BE2C (cell line): ENCODE data around the gene SLC35F3.

ENCODE experiments used
- DNase-seq: peaks from one replicate; pipeline ENCODE4 v3.0.0-alpha.2; 2020
- H3K27me3 ChIP-seq: fragments of 250-450 bp; sonication (Bioruptor Pico); 2 replicates; pipeline ENCODE4 v1.5.1; 2020; ENCODE audit warnings: mild to moderate bottlenecking
- H3K36me3 ChIP-seq: fragments of 250-450 bp; sonication (Bioruptor Pico); 2 replicates; pipeline ENCODE4 v1.5.1; 2020; ENCODE audit warnings: mild to moderate bottlenecking
- H3K4me1 ChIP-seq: fragments of 250-450 bp; sonication (Bioruptor Pico); 2 replicates; pipeline ENCODE4 v1.5.1; 2020
- H3K4me3 ChIP-seq: 2 replicates; pipeline ENCODE4 v1.5.1; 2011; ENCODE audit warnings: low read depth, low read length
- H3K9me3 ChIP-seq: fragments of 250-450 bp; sonication (Bioruptor Pico); 2 replicates; pipeline ENCODE4 v1.5.1; 2020
- CTCF ChIP-seq: IDR thresholded peaks from 2 replicates; pipeline ENCODE4 v1.5.1; 2012; ENCODE audit warnings: mild to moderate bottlenecking, low read depth, low read length

Gene SLC35F3

GRCh38 chr1:234214911-234215892, 310.7 kb downstream of the SLC35F3 start:
- Histone ChIP-seq H3K36me3 (no peaks in the 10 kb centered on the region), H3K9me3 (no peaks in the 10 kb centered on the region), H3K4me3 (no peak overlapping the region), H3K27me3 (peaks cover 38% of the 10 kb centered on the region), H3K4me1 (no peaks in the 10 kb centered on the region)
- no peak for TF ChIP-seq CTCF
- DNase-seq: no peak

GRCh38 chr1:234216116-234216703, 311.7 kb downstream of the SLC35F3 start:
- H3K36me3 ChIP-seq: no peaks in the 10 kb centered on the region
- no peak for DNase-seq
- no peaks in the 10 kb centered on the region for H3K9me3 ChIP-seq
- no peak overlapping the region for H3K4me3 ChIP-seq
- H3K27me3 ChIP-seq: peaks cover 38% of the 10 kb centered on the region
- TF ChIP-seq CTCF: no peak
- H3K4me1 ChIP-seq: no peaks in the 10 kb centered on the region

- H3K4me3 ChIP-seq: no peak overlapping the region
- H3K36me3 ChIP-seq: no peaks in the 10 kb centered on the region
- DNase-seq: no peak
- no peaks in the 10 kb centered on the region for H3K4me1 ChIP-seq
- peaks cover 38% of the 10 kb centered on the region for H3K27me3 ChIP-seq
- no peaks in the 10 kb centered on the region for H3K9me3 ChIP-seq
- no peak for TF ChIP-seq CTCF
Observed at GRCh38 chr1:234217316-234217840, 312.9 kb downstream of the SLC35F3 start.

GRCh38 chr1:234218078-234218477, 313.6 kb downstream of the SLC35F3 start:
- H3K4me1 ChIP-seq: no peaks in the 10 kb centered on the region
- no peak for DNase-seq
- no peak overlapping the region for H3K4me3 ChIP-seq
- H3K36me3 ChIP-seq: no peaks in the 10 kb centered on the region
- no peaks in the 10 kb centered on the region for H3K9me3 ChIP-seq
- H3K27me3 ChIP-seq: peaks cover 35% of the 10 kb centered on the region
- TF ChIP-seq CTCF: no peak

- H3K4me1 ChIP-seq: no peaks in the 10 kb centered on the region
- no peak for TF ChIP-seq CTCF
- no peaks in the 10 kb centered on the region for H3K9me3 ChIP-seq
- H3K36me3 ChIP-seq: no peaks in the 10 kb centered on the region
- H3K27me3 ChIP-seq: peaks cover 18% of the 10 kb centered on the region
- no peak for DNase-seq
- no peak overlapping the region for H3K4me3 ChIP-seq
Observed at GRCh38 chr1:234219711-234220110, 315.2 kb downstream of the SLC35F3 start.

- DNase-seq: no peak
- no peak for TF ChIP-seq CTCF
- Histone ChIP-seq H3K4me1 (no peaks in the 10 kb centered on the region), H3K4me3 (no peak overlapping the region), H3K9me3 (no peaks in the 10 kb centered on the region), H3K27me3 (peaks cover 5% of the 10 kb centered on the region), H3K36me3 (no peaks in the 10 kb centered on the region)
Observed at GRCh38 chr1:234221601-234222000, 317.1 kb downstream of the SLC35F3 start.
